GM19372 (cell line): ENCODE results near the gene TMEM43.

Experiments used
- ATAC-seq: cut with Tn5 transposase; IDR thresholded peaks from one replicate; pipeline ENCODE4 v1.9.1; 2021; ENCODE audit warnings: mild to moderate bottlenecking, low read depth, moderate library complexity; ENCODE audit not compliant: unreplicated experiment

Gene TMEM43

DNA sequence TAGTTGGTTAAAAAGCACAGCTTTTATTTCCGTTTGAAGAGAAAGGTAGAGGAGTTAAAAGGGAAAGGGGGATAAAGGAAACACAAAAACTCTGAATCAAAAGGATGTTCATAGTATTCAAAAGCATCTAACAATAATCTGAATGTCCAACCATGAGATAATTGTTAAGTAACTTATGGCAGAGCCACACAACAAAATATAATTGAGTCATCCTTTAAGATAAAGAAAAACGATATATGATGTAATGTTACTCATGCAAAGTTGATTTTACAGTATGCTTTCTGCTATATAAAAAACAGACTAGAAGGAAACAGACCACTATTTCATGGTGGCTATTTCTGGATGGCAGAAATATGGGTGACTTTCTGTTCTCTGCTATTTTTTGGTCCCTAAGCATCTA is 49.6 kb downstream of the TMEM43 start:
- no peak for ATAC-seq

DNA sequence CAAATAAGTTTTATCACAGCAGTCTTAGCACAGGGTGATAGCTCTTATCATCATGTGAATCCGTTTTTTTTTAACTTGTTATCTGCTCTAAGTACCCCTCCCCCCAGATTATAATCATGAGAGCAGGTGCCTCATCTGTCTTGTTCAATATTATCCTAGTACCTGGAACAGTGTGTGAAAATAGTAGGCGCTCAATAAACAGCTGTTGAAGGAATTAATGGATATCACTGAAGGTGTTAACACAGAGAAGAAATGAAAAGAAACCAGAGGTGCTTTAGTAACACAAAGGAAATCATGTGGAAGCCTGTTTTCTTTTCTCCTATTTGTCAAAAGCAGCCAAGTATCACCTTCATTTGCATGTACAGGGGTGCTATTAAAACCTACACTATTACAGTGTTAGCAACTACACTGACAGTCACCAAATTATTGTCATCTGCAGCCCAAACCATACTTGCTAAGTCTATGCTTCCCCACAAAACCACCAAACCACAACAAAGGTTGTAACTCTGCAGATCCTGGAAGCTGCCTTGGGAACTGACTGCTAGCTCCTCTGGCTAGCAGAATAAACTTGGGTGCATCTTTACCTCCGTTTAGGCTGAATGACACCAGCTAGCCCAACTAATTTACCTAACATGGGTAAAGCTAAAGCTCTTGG is 50.7 kb downstream of the TMEM43 start:
- ATAC-seq = no peak

- peak; percentile 1 for ATAC-seq
Measured at GRCh38 chr3:14177580-14178246, 52.9 kb downstream of the TMEM43 start.

GRCh38 chr3:14178247-14179113 is 53.6 kb downstream of the TMEM43 start, which contains the start of the genes LSM3 and XPC:
Gene LSM3 (plus strand): TSS chr3:14178817. CDS start chr3:14178861, 44 bp downstream.
Gene XPC (minus strand): TSS chr3:14178601. CDS start chr3:14178568, 33 bp downstream.
- peak; percentile 86 for ATAC-seq

DNA sequence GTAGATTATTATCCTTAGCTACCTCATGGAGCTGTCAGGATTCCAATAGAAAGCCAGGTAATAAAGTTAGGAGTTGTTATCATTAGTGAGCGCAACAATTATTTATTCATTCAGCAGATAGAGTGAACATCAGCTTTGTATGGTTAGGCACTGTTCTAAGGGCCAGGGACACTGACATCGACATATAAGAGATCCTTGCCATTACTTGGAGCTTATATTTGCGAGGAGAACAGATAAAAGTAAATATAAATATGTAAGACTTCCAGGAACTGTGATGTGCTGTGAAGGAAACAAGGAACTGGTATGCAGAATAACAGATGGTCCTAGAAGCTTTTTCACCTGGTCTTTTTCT is 54.2 kb downstream of the TMEM43 start:
- ATAC-seq = no peak

DNA sequence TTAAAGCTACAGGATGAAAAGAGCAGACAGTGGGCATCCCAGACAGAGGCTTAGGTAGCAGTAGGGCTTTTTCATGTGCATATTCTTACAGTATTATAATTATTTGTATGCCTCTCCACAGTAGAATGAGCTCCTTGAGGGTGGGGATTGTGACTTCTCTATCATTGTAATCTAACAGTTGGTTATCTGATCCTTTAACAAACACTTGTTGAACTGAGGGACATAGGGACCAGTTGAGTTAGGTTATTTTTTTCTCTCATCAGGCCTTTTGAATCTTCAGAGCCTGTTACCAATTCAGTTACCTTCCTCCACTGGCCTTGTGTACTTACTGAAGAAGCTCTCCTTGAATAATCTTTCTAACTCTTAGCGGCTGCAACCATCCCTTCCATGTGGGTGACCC is 54.9 kb downstream of the TMEM43 start:
- ATAC-seq = no peak

DNA sequence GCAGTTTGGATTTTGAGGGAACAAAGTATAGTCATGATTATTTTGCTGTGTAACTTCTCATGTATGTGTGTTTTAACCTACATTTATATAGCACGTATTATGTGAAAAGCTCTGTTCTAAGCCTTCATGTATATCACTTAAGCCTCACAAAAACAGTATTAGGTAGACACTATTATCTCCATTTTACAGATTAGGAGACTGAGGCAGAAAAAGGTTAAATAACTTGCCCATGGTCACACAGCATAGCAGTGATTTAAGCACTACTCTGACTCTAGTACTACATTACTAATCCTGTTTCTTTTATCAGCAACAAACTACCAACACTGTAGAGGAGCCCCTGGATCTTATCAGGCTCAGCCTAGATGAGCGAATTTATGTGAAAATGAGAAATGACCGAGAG is 56.4 kb downstream of the TMEM43 start:
- ATAC-seq = no peak

- ATAC-seq = no peak
Measured at GRCh38 chr3:14183015-14183577, 58.2 kb downstream of the TMEM43 start.

- no peak for ATAC-seq
Measured at GRCh38 chr3:14186854-14187458, 62.1 kb downstream of the TMEM43 start.

GRCh38 chr3:14188041-14188754 is 63.3 kb downstream of the TMEM43 start:
- ATAC-seq = no peak
